HEK293 (cell line): ENCODE measurements around the gene IGSF21.

ENCODE experiments used
- GLIS2 ChIP-seq: fragments of 450-650 bp; formaldehyde crosslinking; IDR thresholded peaks from 2 replicates; pipeline ENCODE4 v1.5.1; 2016; ENCODE audit warnings: missing biosample characterization, missing genetic modification characterization
- SP3 ChIP-seq: fragments of 450-650 bp; formaldehyde crosslinking; IDR thresholded peaks from 2 replicates; pipeline ENCODE4 v1.5.1; 2016; ENCODE audit warnings: missing biosample characterization, missing genetic modification characterization
- YY1 ChIP-seq: fragments of 450-650 bp; formaldehyde crosslinking; IDR thresholded peaks from 2 replicates; pipeline ENCODE4 v1.5.1; 2018; ENCODE audit warnings: missing biosample characterization, missing genetic modification characterization
- ZNF133 ChIP-seq: fragments of 450-650 bp; formaldehyde crosslinking; IDR thresholded peaks from 2 replicates; pipeline ENCODE4 v1.5.1; 2016; ENCODE audit warnings: missing biosample characterization, missing genetic modification characterization
- TF ChIP-seq, protein P1 (sequence below): fragments of 450-650 bp; formaldehyde crosslinking; IDR thresholded peaks from 2 replicates; pipeline ENCODE4 v1.5.0; 2017; ENCODE audit warnings: missing biosample characterization, missing genetic modification characterization, borderline replicate concordance
- TF ChIP-seq, protein P2 (sequence below): fragments of 450-650 bp; formaldehyde crosslinking; IDR thresholded peaks from 2 replicates; pipeline ENCODE4 v1.5.1; 2016; ENCODE audit warnings: missing biosample characterization, missing genetic modification characterization

DNA sequence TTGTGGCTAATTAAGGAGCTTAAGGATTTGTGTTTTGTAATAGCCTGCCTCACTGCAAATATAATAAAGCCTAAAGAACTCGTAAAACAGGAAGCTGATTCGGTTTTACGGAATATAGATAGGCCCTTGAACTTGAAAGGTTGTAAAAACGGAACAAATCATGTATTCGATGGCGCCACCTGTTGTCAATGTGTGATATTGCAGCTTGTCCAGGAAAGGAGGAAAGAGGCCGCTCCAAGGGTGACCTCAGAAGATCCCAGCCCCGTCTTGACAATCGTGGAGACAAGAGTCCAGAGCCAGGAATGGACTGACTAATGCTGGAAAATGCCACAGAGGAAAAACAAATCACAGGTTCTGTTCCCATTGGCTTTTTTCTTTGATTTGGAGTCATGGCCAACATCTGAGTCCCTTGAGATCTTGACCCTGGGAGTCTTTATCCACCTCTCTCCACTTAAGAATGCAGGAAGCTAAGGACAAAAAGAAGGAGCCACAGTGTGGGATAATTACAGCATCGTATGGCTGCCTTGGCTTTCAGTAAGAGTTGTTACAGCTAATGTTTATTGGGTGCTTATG lies 7.0 kb upstream of the IGSF21 start:
- TF ChIP-seq, protein P1, sequence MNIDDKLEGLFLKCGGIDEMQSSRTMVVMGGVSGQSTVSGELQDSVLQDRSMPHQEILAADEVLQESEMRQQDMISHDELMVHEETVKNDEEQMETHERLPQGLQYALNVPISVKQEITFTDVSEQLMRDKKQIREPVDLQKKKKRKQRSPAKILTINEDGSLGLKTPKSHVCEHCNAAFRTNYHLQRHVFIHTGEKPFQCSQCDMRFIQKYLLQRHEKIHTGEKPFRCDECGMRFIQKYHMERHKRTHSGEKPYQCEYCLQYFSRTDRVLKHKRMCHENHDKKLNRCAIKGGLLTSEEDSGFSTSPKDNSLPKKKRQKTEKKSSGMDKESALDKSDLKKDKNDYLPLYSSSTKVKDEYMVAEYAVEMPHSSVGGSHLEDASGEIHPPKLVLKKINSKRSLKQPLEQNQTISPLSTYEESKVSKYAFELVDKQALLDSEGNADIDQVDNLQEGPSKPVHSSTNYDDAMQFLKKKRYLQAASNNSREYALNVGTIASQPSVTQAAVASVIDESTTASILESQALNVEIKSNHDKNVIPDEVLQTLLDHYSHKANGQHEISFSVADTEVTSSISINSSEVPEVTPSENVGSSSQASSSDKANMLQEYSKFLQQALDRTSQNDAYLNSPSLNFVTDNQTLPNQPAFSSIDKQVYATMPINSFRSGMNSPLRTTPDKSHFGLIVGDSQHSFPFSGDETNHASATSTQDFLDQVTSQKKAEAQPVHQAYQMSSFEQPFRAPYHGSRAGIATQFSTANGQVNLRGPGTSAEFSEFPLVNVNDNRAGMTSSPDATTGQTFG (tag by site-specific recombination), result no peak
- TF ChIP-seq, protein P2, sequence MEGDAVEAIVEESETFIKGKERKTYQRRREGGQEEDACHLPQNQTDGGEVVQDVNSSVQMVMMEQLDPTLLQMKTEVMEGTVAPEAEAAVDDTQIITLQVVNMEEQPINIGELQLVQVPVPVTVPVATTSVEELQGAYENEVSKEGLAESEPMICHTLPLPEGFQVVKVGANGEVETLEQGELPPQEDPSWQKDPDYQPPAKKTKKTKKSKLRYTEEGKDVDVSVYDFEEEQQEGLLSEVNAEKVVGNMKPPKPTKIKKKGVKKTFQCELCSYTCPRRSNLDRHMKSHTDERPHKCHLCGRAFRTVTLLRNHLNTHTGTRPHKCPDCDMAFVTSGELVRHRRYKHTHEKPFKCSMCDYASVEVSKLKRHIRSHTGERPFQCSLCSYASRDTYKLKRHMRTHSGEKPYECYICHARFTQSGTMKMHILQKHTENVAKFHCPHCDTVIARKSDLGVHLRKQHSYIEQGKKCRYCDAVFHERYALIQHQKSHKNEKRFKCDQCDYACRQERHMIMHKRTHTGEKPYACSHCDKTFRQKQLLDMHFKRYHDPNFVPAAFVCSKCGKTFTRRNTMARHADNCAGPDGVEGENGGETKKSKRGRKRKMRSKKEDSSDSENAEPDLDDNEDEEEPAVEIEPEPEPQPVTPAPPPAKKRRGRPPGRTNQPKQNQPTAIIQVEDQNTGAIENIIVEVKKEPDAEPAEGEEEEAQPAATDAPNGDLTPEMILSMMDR (tag by site-specific recombination), result no peak
- TF ChIP-seq ZNF133 (tag by site-specific recombination), result no peak
- no peak for TF ChIP-seq YY1
- TF ChIP-seq SP3, result no peak
- TF ChIP-seq GLIS2 (tag by site-specific recombination), result no peak
